GM12874 (cell line): ENCODE measurements around the gene ALOX5.

Experiments
- CTCF ChIP-seq: IDR thresholded peaks from 2 replicates; pipeline ENCODE4 v1.5.1; 2011; ENCODE audit warnings: low read depth, mild to moderate bottlenecking, control low read depth, low read length, moderate library complexity; ENCODE audit not compliant: insufficient read depth

The ALOX5 gene

GRCh38 chr10:45437587-45438465, 63.8 kb downstream of the ALOX5 start:
- TF ChIP-seq CTCF, result no peak

DNA sequence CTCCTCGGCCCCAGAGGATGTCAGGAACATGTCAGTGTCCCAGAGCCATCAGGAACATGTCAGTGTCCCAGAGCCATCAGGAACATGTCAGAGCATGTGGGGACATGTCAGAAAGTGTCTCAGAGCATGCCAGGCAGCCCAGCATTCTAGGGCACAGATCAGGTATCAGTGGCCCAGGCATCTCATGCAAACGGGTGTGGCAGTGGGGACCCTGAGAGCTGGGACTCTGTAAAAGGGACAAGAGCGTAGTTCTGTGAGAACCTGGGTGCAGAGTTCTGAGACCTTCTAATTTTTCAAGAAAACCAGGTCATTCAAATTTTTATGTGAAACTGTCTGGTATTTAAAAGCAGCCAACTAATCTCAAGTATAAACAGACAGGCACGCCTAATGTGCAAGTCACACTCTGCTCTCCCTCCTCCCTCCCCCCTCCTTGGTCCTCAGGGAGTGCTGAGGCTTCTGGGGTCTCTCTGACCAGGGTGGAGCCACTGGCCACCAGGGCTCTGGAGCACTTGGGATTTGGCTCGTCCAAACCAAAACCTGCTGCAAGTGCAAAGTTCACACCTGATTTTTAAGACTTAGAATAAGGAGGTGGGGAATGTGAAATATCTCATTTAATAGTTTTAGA, 64.6 kb downstream of the ALOX5 start:
- no peak for TF ChIP-seq CTCF

DNA sequence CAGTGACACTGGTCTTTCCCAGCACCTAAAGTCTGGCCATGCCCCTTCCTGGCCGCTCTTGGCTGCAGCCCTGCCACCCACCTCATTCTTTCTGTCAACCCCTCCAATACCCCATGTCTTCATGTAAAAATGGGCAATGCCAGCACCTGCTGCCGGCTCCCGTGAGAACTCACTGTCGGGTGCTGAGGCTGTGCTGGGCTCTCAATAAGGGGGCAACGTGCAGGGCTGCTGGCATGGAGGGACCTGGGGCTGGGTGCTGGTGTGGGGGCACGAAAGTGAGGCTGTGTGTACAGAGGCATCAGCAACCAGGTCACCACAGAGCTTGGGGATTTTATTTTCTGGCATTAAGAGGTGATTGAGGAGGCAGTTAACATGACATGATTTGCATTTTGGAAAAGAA, 65.3 kb downstream of the ALOX5 start:
- no peak for TF ChIP-seq CTCF

- no peak for TF ChIP-seq CTCF
Observed at GRCh38 chr10:45439873-45440272, 65.9 kb downstream of the ALOX5 start.

DNA sequence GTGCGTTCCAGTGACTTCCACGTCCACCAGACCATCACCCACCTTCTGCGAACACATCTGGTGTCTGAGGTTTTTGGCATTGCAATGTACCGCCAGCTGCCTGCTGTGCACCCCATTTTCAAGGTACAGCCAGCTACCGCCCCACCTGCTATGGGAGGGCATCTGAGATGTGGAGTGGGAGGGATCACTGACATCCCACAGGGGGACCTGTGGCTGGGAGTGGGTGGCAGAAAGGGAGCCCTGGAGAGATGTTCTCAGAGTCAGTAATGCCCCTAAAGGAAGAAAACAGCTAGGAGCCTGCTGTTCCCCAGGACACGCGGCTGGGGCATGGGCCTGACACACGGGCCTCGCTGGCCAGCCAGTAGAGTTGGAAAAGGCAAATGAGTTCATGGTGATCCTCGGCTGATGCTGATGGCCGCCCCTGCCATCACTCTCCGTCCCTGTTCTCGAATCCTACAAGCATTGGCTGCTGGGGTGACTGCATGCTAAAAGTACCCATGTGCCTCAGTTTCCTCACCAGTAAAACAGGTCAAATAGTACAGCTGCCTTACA, 66.6 kb downstream of the ALOX5 start:
- TF ChIP-seq CTCF, result no peak

- no peak for TF ChIP-seq CTCF
Observed at GRCh38 chr10:45441239-45442190, 67.5 kb downstream of the ALOX5 start.

- TF ChIP-seq CTCF, result no peak
Observed at GRCh38 chr10:45442251-45442650, 68.2 kb downstream of the ALOX5 start.
